D721Med (cell line): ENCODE results near the gene DAND5.

Experiments used
- DNase-seq: peaks from one replicate; pipeline ENCODE4 v3.0.0; 2011; ENCODE audit warnings: low spot score; ENCODE audit not compliant: insufficient read length
- FAIRE-seq: peaks from 2 replicates; lab custom pipeline; 2011; peaks lifted over from hg19 to GRCh38; lab: Jason Lieb, UNC
- TF ChIP-seq, protein P1 (sequence below): IDR thresholded peaks from 2 replicates; pipeline ENCODE4 v1.5.1; 2012; ENCODE audit warnings: mild to moderate bottlenecking, control low read depth; ENCODE audit not compliant: insufficient read depth; ENCODE audit errors: missing control alignments

The DAND5 gene

DNA sequence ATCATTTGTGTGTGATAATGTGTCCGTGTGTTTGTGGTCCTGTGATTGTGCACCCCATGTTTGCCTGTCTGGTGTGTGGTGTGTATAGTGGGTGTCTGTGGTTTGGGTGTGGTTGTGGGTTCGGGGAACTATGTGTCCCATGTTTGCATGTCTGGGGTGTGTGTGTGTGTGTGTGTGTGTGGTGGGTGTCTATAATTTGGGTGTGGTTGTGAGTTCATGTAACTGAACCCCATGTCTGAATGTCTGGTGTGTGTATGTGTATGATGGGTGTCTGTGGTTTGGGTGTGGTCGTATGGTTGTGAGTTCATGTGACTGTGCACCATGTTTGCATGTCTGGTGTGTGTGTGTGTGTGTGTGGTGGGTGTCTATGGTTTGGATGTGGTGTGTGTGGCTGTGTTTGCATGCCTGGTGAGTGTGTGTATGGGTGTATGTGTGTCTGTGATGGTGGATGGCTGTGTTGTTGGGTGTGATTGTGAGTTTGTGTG, 14.8 kb downstream of the DAND5 start:
- DNase-seq, result no peak
- no peak for FAIRE-seq
- TF ChIP-seq, protein P1, sequence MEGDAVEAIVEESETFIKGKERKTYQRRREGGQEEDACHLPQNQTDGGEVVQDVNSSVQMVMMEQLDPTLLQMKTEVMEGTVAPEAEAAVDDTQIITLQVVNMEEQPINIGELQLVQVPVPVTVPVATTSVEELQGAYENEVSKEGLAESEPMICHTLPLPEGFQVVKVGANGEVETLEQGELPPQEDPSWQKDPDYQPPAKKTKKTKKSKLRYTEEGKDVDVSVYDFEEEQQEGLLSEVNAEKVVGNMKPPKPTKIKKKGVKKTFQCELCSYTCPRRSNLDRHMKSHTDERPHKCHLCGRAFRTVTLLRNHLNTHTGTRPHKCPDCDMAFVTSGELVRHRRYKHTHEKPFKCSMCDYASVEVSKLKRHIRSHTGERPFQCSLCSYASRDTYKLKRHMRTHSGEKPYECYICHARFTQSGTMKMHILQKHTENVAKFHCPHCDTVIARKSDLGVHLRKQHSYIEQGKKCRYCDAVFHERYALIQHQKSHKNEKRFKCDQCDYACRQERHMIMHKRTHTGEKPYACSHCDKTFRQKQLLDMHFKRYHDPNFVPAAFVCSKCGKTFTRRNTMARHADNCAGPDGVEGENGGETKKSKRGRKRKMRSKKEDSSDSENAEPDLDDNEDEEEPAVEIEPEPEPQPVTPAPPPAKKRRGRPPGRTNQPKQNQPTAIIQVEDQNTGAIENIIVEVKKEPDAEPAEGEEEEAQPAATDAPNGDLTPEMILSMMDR, result no peak

DNA sequence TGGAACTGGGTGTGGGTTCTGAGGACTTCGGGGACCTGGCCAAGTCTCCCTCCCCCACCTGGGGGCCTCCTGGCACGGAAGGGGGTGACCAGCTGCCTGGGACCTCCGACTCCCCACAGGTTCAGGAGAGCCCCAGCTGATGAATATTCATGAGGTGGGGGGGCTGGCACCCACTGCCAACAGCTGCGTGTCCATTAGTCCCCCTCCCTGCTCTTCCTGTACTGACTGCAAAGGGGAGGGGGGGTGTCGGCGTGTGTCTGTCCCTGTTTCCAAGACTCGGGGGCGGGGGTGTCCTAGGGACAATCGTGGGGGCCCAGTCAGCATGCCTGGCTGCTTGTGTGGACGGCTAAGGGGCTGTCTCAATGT, 15.3 kb downstream of the DAND5 start:
- FAIRE-seq, result no peak
- TF ChIP-seq, protein P1, result no peak
- no peak for DNase-seq

DNA sequence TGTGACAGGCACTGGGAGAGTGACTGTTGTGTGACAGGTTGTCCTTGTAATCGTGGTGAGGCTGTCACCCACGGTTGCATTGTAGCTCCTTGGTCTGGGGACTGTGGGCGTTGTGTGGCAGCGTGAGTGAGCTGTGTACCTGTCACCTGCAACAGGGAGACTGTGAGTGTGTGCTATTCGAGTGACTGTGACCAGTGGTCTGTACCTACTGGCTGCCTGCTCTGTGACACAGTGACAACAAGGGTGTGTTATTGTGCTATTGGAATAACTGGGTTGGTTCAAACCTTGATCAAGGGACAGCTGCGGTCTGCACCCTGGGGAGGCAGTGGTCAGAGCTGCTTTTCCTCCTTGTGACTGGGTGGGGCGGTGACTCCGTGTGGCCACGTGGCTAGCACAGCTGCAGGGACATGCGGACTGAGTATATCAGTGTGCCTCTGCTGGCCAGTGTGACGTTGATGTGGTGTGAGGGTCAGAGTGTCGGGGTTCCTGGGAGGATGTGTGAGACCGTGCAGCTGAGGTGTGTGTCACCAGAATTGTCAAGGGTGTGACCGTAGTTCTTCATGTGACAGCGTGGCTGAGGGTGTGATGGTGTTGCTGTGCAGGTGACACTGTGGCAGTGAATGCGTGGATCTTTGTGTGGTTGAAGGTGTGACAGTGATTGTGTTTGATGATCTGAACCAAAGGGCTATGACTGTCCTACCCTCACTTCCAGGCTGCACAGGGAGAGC, 15.8 kb downstream of the DAND5 start:
- DNase-seq (no peak), FAIRE-seq (no peak)
- TF ChIP-seq, protein P1, result no peak

DNA sequence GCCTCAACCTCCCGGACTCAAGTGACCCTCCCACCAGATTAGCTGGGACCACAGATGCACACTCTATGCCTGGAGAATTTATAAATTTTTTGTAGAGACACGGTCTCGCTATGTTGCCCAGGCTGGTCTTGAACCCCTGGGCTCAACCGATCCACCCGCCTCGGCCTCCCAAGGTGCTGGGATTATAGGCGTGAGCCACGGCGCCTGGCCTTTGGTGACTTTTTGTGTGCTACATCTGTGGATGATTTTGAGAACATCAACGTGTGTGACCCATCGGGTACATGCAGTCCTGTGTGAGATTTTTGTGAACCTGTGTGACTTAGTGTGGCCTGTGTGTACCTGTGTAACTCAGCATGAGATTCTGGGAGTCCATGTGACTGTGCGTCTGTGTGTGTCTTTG, 17.4 kb downstream of the DAND5 start:
- no peak for FAIRE-seq
- TF ChIP-seq, protein P1, result no peak
- no peak for DNase-seq

DNA sequence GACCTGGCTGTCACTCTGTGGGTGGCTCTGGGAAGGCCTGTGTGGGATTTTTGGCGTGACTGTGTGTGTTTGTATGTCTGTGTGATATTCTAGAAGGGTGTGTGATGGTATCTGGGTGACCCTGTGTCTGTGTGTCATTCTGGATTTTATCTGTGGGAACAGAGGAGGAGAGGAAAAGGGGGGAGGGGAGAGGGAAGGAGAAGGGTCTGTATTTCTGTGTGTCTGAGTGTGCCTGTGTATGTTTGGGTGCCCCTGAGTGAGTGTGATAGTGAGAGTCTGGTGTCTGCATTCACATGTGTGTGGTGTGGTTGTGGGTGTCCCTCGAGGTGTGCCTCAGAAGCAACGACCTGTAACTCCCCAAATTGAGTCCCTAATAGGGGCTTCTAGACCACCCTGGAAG, 17.8 kb downstream of the DAND5 start:
- TF ChIP-seq, protein P1, result no peak
- no peak for FAIRE-seq

DNA sequence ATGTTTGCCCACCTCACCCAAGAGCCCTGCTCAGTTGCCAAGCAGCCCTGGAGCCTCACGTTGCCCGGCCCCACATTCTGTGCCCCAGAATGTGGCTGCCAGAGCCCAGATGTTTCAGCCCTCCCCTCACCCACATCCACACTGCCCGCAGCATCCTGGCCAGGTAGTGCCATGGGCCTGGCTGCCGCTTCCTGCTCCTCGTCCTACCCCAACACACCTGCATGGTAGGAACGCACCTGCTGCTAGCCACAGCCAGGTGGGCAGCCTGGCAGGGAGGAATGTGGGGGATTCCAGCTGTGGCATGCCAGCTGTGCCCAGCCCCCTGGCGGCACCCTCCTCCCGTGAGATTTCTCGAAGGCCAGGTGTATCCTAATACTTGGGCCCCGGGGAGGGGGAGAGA, 18.4 kb downstream of the DAND5 start:
- DNase-seq (no peak), FAIRE-seq (no peak)
- TF ChIP-seq, protein P1, result no peak

More for the DNA sequence above, 17.8 kb downstream of the DAND5 start:
- DNase-seq, result no peak

DNA sequence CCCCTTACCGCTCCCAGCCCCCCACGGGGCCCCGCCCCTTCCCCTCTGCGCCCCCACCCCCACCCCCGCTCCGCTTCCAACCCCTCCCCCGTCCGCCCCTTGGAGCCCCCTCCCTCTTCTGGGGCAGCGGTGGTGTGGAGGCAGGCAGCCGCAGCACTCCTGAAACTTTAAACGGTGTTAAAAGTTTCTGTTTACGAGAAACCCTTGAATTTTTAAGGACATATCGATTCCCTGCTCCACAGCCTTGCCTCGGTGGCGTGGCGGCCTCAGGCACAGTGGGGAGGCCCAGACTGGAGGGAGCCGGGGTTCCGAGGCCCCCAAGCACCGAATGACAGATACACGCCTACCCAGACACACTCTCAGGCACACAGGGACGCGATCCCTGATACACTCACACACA, 21.1 kb downstream of the DAND5 start:
- no peak for FAIRE-seq
- TF ChIP-seq, protein P1, result no peak
- DNase-seq, result no peak
